GM21447 (cell line): ENCODE data around the gene KRIT1.
"Not testable (repeated sequence)": the region's sequence is repeated elsewhere in the genome, so short reads cannot be mapped to it uniquely, and the experiment has no call there.

Experiments used
- ATAC-seq: cut with Tn5 transposase; IDR thresholded peaks from one replicate; pipeline ENCODE4 v1.9.1; 2021; ENCODE audit not compliant: unreplicated experiment

Gene KRIT1

DNA sequence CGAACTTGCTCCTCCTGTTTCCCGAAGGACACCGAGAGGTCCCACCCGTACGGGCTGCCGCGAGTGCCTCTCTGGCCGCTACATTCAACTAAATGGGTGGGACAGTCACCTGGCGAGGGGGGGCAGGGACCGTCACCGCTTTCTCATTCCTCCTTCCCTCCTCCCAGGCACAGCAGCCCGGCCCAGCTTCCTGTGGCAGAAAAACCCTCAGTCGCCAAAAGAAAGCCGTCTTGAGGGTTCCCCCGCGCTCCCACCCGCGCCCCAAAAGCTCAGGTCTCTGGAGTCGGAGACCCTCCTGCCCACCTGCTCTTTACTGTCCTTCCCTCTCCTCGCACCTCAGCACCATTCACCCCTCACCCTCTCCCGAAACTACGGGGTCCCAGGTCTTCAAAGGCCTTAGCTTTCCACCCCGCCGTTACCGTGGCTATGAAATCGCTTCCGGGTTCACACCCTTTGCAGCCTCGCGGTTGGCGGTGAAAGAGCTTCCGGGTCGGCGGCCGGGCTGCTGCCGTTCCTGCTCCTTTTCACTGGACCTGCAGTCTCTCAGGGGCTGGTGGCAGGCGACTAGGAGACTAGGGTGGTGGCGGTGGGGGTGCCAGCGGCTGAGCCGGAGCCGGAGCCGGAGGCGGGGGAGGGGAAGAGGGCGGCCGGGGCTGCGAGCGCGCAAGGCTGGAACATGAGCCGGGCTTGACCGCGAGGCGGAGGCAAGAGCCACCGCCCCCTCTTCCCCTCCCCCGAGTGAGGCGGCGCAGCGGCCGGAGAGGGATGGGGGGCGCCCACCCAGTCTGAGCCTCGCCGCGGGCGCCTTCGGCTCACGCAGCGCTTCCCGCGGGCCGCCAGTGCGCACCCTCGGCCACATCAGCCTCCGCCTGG, at the start of gene KRIT1, which contains the start of gene ANKIB1:
Gene KRIT1 (minus strand): TSS at position 428 of the 873 bp plus-strand sequence. CDS start 3,779 bp downstream, outside the sequence.
Gene ANKIB1 (plus strand): TSS at position 488 of the 873 bp plus-strand sequence. CDS start 49,005 bp downstream, outside the sequence.
- ATAC-seq = peak; percentile 74

DNA sequence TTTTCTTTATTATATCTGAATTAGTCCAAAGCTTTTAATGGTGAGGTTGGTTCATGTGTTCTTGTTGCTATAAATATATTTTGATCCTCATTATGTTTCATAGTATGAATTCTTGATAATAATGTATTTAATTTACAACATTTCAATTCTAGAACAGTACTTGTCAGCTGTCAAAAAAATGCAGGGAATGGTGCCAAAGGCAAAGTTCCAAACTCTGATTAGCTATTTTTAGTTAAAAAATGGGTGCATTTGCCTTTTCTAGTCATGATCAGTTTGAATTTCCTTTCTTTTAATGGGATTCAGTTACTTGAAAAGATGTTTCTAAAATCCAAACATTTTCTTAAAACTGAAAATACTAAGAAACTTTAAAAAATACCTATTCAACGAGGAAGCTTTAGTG, 49.7 kb upstream of the KRIT1 start:
- ATAC-seq = no peak

DNA sequence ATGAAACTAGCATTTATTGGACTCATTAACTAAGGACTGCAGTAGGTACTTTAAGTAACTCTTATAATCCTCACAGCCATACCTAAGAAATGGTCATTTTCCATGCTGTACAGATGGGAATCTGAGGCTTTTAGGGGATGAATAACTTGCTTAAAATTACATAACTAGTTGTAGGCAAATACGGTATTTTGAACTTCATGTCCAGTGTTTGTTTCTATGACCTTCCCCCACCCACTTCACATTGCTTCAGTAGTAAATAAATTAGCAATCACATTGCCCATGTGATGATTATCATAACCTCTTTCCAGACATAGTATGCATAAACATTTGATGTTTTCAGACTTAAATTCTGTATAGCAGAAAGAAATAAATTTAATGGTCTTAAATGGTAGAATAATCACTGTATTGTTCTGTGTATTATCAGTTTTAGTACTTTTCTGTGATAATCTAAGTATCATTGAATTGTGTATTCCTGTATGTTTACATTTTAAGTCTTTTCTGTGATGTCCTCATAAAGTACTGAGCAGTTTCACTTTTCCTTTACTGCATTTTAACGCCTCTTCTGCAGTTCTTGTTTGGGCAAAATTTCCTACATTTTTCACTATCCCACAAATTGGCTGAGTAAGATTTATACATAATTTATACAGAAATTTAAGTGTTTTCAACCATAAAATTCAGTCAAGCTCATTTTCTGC, 48.3 kb upstream of the KRIT1 start:
- ATAC-seq = no peak

DNA sequence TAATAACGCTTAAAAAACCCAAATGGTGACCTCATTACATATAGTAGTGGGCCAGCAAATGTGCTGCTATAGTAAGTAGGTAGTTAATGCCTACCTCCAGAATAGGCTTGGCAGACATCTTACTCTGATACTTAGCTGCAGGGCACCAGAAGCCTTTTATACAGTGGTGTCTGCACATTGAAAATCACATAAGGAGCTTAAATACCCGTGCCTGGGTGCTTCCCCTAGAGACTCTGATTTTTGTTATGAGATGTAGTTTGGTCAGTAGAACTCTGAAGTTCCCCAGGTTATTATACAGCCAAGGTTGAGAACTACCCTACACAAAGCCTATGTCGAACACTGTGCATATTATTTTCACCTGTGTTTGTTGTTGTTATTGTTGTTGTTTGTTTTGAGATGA, 47.3 kb upstream of the KRIT1 start:
- ATAC-seq = peak; percentile 41

DNA sequence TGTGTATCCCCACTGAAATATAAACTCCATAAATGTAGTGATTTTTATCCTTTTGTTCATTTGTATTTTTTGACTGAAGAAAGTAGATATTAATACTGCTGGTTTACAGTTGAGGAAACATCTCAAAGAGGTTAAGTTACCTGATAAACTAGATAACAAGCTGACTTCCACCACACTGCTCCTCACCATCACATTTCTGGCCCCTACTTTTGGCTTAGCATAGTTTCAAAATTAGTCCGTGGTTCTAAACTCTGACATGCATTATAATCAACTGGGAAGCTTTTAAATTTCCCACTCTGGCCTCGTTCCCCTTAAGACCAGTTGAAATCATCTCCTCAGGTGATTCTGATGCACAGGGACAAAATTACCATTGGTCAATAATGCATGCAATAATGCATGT, 43.6 kb upstream of the KRIT1 start:
- no peak for ATAC-seq

DNA sequence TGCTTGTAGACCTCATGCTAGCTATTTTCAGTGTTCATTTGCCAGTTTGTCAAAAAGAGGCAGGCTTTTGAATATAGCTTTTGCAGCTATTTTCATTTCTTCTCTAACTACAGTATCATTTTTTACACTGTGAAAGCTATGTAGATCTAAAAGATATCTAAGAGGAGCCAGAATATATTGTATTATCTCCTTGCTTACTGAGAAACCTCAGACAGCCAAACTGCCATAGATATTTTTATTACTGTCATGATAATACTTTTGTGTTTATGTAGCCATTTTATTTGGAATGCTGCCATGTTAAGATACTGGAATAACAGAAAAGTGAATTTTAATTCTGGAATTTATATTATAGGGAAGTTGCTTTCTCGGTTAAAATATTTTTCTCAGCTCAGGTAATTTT, 37.2 kb upstream of the KRIT1 start:
- no peak for ATAC-seq

DNA sequence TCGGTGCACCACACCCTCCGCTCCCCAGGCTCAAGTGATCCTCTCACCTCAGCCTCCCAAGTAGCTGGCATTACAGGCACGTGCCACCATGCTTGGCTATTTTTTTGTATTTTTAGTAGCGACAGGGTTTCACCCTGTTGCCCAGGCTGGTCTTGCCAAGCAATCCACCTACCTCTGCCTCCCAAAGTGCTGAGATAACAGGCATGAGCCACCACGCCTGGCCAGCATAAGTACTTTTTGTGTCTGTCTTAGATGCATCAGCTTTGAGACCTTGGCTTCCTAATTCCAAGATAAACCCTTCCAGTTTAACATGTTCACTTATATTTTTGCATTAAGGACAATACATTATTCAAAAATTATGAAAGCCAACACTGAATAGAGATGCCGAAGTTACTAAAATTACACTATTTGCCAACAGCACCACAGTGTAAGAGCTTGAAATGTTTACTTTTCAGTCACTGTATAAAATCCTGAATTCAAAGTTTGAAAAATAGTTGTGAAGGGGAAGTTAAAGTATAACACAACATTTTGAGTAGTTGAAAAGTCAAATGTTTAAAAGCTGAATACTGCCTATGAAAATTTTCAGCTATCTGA, 36.6 kb upstream of the KRIT1 start:
- ATAC-seq = no peak

DNA sequence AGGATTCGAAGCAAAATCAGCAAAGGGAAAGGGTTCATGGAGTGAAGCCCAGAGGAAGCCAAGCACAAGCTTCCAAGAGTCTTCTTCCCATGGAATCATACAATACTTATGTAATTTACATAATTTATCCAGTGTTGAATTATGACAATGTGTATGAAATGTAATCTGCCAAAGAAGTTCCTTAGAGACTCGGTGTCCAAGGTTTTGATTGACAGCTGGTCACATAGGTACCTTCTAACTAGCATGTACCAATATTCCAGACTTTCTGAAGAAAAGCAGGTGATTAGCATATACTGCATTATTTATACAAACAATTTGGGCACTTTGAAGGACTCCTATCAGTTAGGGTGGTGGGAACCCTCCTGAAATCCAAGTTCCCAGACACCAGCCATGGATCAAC, 35.3 kb upstream of the KRIT1 start:
- no peak for ATAC-seq

DNA sequence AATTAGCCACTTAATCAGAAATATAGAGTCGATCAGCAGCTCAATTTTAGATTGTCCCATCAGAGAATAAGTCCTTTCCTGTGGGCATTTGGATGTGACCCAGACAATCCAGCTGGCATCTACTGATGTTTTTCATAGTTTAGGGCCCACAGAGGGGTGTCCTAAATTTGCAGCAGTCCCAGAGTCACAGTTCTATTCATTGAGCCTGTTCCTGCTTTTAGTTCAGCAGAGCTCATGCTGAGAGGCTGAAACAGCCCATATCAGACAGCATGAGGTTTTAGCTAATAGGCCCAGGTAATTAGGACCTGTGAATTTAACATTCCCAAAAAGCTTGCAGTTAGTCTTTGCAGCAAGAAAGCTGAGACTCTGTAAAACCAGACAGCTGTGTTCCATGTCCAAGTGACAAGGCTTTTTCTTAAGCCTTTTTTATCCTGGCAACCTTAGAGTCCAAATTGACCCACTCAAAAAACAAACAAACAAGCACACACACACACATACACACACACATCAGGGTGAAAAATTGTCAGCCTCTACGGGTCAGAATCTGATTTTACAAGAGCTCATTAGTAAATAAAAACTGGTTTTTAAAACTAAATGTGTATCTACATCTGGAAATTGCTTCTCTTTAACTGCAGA, 33.8 kb upstream of the KRIT1 start:
- no peak for ATAC-seq

DNA sequence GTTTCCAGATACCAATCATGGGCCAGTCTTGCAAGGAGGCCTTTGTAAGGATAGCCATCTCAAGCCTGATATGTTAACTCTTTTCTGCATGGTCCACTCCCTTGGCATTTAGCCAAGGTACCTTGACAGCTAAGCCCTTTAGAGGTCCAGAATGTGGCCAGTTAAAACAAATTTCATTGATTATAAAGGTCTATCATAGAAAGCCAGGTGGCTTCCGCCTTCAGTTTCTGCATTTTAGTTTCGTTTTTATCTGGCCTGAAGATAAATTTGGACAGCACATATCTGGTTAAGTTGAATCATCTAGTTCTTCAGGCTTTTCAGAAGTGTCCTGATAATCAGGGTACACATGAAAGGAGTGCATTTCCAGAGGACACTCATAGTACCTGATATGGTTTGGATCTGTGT, 30.7 kb upstream of the KRIT1 start:
- peak; percentile 87 for ATAC-seq

DNA sequence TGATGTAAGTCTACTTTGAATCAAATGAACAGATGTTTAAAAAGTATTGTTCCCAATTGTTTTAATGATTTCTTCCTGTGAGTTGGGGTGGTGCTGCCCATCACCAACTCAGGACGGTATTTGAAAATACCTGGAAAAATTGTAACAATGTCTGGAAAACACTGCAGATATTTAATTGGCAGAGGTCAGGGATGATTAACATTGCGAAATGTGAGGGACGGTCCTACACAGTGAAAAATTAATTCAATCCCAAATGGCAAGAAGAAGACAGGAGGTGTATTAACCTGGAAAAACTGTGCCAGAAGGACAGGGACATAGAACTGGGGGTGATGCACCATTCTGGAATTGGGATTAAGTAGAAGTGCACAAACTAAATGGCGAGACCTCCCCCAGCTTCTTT, 29.6 kb upstream of the KRIT1 start:
- no peak for ATAC-seq

DNA sequence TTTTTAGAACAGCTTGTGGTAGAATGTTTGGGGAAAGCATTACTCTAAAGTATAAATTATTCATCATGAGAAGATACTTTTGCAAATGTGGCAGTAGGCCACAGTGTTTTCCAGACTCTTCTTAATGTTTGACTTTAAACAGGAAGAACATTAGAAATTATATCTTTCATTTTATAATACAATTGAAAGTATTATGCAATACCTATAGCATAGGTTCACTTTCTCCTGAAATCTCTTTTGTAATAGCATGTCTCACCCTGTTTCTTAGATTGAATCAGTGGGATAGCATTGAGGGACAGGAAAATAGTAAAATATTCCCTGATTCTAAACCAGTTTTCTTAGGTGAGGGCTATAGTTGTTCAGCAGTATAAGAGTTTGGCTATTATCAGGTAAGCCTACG, 23.2 kb upstream of the KRIT1 start:
- ATAC-seq = no peak

DNA sequence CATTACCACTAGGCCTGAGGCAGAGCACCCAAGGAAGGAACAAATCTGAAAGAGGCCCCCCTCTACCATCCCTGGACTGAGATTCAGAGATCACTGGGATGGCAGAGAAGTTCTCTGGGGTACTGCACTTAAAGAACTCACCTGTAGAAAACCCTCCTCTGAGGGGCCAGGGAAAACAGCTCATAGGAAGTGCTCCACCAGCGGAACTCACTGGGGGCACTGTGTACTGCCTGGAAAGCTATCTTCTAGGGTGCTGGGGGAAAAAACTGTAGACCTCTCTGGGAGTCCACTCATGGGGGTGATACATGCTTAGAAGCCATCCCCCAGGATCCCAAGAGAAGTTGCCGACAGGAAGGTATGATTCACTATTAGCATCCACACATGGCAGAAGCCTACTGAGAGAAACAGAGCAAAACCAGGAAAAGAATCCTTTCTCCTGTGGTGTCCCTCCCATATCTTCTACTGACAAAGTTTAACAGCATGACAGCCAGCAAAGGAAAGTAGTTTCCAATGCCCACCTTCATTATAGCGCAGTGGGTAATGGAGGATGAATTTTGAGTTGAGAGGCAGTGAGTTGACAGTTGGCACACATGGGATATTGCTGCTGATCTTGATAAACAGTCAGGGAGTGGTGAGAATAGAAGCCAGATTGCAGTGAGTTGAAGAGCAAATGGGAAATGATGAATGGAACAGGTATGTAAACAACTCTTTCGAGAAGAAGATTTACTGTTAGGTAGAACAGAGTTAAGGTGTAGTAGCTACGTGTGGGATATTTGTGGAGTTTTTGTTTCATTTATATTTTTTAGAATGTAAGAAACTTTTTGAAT, 20.9 kb upstream of the KRIT1 start:
- ATAC-seq = no peak

DNA sequence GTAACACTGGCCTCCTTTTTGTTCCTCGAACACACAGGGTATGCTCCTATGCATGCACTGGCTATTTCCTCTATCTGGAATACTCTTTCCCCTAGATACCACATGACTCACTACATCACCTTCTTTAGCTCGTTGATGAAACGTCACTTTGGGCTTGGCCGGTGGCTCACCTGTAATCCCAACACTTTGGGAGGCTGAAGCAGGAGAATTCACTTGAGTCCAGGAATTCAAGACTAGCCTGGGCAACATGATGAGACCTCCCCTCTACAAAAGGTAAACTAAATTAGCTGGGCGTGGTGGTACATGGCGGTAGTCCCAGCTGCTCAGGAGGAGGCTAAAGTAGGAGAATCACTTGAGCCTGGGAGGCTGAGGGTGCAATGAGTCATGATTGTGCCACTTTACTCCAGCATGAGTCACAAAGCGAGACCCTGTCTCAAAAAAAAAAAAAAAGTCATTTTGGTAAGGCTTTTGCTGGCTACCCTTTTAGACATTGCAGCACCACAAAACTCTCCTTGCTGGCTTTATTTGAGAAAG, 14.6 kb upstream of the KRIT1 start:
- no peak for ATAC-seq

DNA sequence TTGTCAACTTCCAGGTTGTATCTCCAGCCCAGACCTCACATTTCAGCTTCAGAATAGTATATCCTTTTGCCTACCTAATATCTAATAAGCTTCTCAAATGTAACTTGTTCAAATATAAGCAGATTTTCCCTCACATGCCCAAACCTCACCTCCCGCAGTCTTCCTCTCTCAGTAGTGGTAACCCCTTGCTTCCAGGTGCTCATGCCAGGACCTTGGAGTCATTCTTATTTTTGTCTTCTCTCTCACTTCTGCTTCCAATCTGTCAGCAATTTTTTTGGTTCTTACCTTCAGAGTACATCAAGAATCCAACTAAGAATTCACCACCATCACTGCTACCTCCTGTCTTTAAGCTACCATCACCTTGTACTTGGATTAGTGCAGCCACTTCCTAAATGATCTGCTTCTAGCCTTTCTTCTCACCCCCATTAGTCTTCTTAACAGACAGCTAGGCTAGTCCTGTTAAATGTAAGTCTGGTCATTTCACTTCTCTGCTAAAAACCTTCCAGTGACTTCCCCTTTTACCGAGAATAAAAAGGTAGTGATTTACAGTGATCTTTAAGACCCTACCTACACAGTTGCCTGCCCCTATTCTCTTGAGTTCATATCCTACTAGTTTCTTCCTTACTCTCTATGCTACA, 14.0 kb upstream of the KRIT1 start:
- no peak for ATAC-seq

DNA sequence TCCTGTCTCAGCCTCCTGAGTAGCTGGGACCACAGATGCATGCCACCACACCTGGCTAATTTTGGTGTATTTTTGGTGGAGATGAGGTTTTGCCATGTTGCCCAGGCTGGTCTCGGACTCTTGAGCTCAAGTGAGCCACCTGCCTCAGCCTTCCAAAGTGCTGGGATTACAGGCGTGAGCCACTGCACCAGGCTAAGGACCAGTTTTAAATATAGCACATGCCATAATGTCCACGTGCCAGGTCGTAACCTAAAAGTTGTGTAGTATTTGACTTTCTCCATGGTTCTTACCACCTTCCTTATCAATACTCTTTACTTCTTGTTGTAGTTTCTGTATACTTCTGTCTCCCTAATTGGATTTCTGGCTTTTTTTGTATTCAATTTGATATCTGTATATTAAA, 13.3 kb upstream of the KRIT1 start:
- no peak for ATAC-seq

DNA sequence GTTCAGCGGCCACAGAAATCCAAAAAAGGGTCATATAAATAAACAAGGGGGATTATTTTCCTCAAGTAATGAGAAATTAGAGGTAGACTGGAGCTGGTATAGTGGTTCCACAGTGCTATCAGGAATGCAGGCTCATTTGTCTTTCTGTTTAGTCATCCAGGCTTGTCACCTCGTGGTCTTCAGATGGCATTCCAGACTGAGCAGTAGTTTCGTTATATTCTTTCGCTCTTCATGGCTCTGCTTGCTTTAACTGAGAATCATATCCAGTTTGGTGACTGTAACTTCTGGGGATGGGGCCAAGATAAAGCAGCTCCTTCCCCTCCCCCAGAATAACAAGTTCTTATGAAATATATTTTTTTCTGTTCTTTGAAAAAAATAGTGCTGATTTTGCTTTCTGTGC, 9.6 kb upstream of the KRIT1 start:
- ATAC-seq = no peak

DNA sequence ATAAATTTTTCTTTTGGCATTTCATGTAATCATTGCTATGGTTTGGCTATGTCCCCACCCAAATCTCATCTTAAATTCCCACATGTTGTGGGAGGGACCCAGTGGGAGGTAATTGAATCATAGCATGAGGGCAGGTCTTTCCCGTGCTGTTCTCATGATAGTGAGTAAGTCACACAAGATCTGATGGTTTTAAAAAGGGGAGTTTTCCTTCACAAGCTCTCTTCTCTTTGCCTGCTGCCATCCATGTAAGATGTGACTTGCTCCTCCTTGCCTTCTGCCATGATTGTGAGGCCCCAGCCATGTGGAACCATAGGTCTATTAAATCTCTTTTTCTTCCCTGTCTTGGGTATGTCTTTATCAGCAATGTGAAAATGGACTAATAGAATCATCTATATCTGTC, 9.1 kb upstream of the KRIT1 start:
- ATAC-seq = not testable (repeated sequence)

DNA sequence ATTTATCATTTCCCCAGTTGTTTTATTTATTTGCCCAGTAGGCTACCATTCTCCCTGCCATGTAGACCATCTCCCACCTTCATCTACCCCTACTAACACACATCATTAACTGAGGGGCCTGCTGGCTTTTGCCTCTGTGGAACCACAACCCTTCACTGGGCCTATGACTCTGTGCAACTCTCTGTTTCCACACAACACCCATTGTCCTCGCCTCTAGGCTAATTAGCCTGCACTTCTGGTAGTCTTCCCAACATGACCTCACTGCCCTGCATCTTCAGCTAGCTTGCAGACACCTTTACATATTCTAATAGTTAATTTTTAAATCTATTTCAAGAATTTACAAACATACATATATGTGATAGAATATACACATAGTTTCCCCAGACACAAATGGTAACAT, 7.5 kb upstream of the KRIT1 start:
- no peak for ATAC-seq

DNA sequence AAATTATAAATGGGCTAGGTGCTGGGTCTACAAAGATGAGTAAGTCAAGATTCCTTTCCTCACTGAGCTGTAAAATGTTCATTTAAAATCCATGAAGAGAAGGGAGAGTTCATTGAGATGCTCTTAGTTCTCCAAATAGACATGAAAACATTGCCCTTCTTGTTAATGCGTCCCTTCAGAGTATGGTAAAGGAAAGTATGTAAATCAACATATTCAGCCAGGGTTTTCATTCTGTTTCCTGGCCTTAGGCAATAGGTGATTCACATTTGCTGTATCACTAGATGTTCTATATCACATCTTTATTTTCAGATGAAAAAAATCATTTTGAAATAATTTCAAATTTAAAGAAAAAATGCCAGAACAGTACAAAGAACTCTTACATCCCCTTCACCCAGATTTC, 5.5 kb upstream of the KRIT1 start:
- no peak for ATAC-seq
